A375 (cell line): Measurements from ENCODE around the gene MEIOC. TPM values are rescaled to one million over a fixed set of nuclear protein-coding genes. Genes with fewer than 3 reads are reported as not detected.

Experiments used
- small RNA-seq: library from RNA; depleted of rRNA; stranded (forward); fragments of <200 nt; gene quantifications from one replicate; pipeline ENCODE3, GENCODE V24; 2014
- total RNA-seq: library from RNA; depleted of rRNA; stranded (reverse); fragments of >200 nt; shearing (Covaris generic); gene quantifications from 2 replicates; pipeline ENCODE4 v1.2.3, GENCODE V29; 2014; rRNA removed

MEIOC gene
- not detected in 2 replicates for total RNA-seq

DNA sequence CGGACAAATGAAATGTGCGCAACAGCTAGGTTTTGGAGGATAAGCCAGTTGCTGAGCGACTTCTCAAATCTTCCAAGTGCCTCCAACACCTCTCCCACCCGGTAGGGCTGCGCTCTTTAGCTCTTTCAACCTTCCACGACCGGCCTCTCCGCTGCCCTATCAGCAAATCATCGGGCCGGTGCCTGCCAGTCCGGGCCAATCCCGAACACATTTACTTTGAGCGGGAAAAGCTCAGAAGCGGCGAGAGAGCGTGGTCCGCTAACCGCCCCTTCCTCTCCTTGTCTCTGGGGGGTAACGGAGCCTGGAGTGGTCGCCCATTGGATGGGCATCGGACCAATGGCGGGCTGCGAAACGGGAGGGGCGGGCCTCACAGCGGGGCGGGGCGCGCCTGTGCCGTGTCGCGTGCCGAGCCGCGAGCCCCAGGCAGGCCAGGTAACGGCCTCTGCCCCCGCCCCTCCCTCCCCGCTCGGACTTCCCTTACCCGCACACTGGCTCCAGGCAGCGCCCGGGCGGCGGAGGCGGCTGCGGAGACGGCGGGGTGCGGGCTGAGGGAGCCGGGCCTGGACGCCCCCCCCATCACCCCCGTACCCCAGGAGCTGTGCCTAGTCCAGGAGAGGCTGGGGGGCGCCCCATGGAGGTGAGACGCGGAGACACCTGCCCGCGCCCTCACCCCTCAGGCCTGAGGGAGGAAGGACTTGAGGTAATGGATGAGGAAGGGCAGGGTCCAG, at the start of gene MEIOC:
Gene MEIOC (plus strand): TSS at position 486 of the 728 bp plus-strand sequence. CDS start 146 bp downstream, at position 632.

DNA sequence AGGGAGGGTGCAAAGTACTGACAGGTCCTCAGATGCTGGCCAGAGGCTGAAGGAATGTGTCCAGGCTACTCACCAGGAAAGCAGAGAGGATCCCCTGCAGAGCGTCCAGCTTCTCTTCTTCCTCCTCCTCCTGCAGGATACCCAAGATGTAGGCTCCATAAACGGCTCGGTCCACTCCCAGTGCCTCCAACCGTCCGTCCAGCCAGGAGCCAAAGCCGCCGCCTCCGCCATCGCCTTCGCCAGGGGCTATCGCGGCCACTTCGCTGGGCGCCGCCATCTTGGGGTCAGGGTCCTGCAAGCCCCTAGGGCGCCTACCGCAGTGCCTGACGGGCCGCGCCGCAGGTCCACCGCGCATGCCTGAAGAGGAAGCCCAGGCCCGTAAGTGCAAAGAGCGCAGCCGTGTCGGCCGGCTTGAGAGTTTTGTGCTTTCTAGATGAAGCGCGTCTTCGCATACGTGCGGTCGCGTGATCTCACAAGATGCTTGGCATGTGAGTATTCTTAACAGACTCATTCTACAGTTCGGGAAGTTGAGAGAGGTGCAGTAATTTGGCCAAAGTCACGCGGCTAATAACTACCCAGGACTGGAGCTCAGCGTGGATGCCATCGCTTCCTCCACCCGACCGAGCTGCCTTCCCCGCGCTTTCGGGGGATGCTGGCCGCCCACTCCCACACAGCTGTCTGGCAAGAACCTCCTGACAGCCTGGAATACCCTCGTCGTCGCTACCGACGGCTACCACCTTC, 33.4 kb downstream of the MEIOC start, which contains the start of gene CCDC43:
Gene CCDC43 (minus strand): TSS at position 300 of the 741 bp plus-strand sequence. CDS start 23 bp downstream, at position 277.

GRCh38 chr17:44708401-44709263, 52.4 kb downstream of the MEIOC start, which contains the start of gene DBF4B:
DBF4B (plus strand) TSS chr17:44708665; CDS start chr17:44708821, 156 bp downstream.

Small RNA genes within 50 kb of the gene (small RNA-seq; reads per million reads assigned to genes)
- gene RN7SL819P (not detected), gene SMCO4P1 (not detected)

Other genes with a start within 250 kb of the MEIOC start
- gene GPATCH8, start 153.1 kb upstream of the MEIOC start, total RNA-seq = 18.9 and 23.3 TPM in 2 replicates
- gene FZD2, start 99.0 kb upstream of the MEIOC start, total RNA-seq = 7.5 and 10.3 TPM in 2 replicates
- 28.9 and 39.1 TPM in 2 replicates for gene CCDC43, start 33.3 kb downstream of the MEIOC start, total RNA-seq
- gene DBF4B, start 52.2 kb downstream of the MEIOC start, total RNA-seq = 10.3 and 11.7 TPM in 2 replicates
- gene ADAM11, start 102.5 kb downstream of the MEIOC start, total RNA-seq = 2.8 and 7.4 TPM in 2 replicates
- gene GJC1, start 173.8 kb downstream of the MEIOC start, total RNA-seq = 24.3 and 26.5 TPM in 2 replicates
- not detected in 2 replicates for gene HIGD1B, start 191.4 kb downstream of the MEIOC start, total RNA-seq
- gene EFTUD2, start 243.0 kb downstream of the MEIOC start, total RNA-seq = 160 and 181 TPM in 2 replicates